Stimulated activated CD8-positive, alpha-beta memory T cell treated with anti-CD3 and anti-CD28 coated beads, Interleukin-15, amount 100 ng/mL, for 48 hours (primary cell): ENCODE results near the gene ZNF438.

Experiments
- DNase-seq, 2 donors: peaks; one replicate each; pipeline ENCODE4 v3.0.0-alpha.2; 2020; ENCODE audit warnings: low read depth in 2 of 2

ZNF438 gene

DNA sequence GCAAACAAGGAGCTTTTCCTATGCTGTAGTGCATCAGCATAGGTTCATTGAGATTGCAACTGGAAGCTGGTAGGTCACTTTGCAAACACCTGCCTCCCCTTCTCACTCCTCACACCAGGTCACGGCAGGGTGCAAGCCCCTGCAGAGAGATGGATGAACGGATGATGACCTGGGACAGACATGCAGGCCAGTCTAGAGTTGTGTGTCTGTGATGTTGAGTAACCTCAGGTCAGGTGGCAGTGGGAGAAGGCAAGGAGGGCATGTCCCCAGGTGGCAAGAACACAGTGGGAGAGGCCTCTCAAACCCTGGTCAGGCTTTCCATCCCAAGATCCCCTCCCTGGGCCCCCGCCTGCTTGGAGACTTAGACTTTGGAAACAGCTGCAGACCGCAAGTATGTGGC, 205.0 kb downstream of the ZNF438 start:
- no peak for DNase-seq

- DNase-seq = no peak
These were observed 206.2 kb downstream of the ZNF438 start for GRCh38 chr10:30825495-30825894.

DNA sequence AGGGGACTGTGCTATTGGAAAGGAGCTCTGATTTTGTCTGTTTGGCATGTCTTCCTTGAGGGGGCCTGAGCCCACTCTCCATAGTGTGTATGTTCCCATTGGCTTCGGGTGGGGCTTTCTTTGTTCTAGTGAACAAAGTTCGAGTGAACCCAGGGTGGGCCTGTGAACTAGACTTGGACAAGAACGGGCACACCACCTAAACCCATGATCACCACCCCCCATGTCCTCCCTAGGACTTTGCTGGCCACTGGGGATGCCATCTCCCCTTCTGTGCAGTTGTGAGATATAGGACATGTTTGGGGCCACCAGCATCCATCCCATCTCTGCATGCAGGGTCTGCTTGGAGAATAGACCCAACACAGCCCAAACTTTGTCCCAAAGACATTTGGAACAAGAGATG, 206.6 kb downstream of the ZNF438 start:
- DNase-seq = no peak

DNA sequence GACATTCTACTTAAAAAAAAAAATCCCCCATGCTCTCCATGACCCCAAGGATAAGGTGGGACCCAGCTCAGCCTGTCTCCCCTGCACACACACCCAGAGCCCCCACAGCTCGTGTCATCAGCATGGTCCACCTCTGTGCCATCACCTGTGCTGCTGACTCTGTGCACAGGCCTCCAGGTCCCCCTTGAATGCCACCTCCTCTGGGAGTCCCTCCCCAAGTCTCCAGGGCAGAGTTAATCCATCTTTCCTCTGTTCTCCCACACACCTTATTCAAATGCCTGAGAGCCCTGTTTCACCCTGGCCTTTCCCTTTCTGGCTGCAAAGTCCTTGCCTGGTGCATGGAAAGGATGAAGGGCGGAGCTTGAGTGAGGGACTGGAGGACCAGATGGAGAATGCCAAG, 208.0 kb downstream of the ZNF438 start:
- DNase-seq = no peak

GRCh38 chr10:30822693-30823465, 208.8 kb downstream of the ZNF438 start:
- DNase-seq = no peak

- no peak for DNase-seq
These were observed 209.5 kb downstream of the ZNF438 start for GRCh38 chr10:30821994-30822692.

GRCh38 chr10:30821261-30821993, 210.2 kb downstream of the ZNF438 start:
- DNase-seq = no peak

DNA sequence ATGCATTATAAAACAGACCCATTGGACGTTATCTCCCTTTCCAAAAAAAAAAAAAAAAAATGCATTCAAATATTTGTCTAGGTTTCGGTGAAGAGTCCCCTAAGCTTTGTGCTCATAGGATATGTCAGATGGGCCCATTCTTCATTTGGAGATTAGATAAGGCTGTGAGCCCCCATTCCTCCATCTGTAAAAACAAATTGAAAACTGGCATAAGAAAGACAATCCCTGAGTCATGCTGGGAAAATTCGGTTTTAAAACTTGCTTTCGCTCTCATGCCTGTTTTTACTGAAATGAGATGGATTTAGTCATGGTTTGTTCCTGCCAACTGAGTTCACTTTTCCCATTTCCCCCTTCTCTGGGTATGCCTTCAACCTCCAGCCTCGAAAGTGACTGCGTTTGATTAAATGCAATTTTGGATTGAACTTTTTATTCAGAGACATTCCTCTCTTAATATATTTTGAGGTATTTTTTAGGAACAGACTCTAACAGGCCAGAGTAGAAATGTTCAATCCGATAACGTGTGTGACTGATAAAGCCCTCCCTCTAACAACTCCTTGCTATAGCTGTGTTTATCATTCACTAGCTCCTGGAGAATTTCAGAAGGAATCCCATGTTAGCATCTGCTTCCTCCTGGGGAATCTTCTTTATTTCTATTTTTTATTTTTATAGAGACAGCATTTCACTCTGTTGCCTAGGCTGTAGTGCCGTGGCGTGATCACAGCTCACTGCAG, 211.2 kb downstream of the ZNF438 start:
- no peak for DNase-seq

DNA sequence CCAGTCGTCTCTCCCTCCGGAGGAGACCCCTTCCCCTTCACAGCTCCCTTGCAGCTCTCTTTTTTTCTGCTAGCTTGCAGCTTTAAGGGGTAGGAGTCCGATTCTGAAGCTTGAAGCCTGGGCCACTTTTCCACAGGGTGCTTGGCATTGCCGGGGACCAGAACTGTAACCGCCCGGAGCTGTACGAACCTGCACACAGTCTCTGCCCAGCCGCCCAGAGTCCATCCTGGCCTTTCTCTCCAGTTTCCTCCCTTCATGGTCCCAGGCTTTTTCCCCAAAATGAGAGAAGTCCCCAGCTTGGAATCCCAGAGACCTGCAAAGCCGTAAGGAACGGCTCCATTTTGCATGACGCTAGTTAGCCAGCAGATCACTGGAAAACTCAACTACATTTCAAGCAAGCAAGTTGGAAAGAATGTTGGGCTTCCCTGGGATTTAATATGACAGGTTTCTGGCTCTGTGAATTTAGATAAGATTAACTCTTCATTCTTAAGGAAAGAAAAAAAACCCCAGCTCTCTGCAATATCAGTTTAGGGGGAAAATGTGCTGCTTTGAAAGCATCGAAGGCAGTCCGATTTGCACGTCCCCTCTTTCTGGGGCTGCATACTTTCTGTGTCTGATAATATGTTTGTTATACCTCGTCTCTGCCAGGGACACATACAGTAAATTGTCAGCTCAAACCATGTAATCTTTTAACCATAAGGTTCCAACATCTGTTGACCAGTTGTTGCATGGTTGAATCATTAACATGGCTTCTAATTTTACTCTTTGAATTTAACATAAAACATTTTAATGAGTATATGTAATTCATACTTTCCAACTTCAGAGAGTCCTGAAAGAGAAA, 212.1 kb downstream of the ZNF438 start:
- DNase-seq = no peak

GRCh38 chr10:30818854-30819253, 212.8 kb downstream of the ZNF438 start:
- DNase-seq = no peak

GRCh38 chr10:30818010-30818660, 213.5 kb downstream of the ZNF438 start:
- DNase-seq = no peak

- DNase-seq = no peak
These were observed 214.1 kb downstream of the ZNF438 start for GRCh38 chr10:30817541-30817940.

DNA sequence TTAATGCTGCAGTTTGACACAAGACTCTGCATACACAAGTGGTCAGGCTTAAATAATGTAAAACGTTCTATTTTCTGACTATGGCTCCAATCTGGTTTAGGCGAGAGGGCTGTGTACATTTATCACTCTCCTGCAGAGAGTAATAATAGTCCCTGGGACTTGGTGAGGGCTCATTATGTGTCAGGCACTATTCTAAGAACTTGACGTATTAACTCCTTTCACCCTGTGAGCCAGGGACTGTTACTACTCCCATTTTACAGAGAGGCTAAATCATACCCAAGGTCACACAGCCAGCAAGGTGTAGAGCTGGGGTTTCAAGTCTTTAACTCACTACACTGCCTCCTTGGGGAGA, 214.9 kb downstream of the ZNF438 start:
- DNase-seq = no peak

GRCh38 chr10:30816159-30816819, 215.4 kb downstream of the ZNF438 start:
- DNase-seq = no peak

GRCh38 chr10:30813872-30814481, 217.7 kb downstream of the ZNF438 start:
- no peak for DNase-seq

GRCh38 chr10:30812018-30812851, 219.4 kb downstream of the ZNF438 start:
- no peak for DNase-seq

GRCh38 chr10:30811276-30812017, 220.2 kb downstream of the ZNF438 start:
- DNase-seq = no peak

DNA sequence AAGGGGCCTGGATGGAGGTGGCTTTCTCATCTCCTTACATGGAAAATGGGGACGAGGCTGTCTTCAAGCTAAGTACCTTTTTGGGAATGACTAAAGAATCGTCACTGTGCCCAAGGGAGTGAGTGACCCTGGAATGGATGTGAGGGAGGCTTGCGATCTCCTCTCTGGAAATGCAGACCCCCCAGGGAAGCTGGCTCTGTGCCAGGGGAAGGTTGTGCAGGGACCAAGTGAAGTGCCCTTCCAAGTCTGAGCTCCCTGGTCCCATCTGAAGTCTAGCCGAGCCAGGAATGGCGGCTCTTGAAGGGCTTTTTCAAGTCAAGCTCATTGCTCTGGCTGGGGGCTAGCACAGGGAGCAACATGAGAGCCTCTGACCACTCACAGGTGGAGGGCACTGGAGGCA, 221.2 kb downstream of the ZNF438 start:
- DNase-seq = no peak
